ENCODE measurements around the gene ZNF362.
"Not testable (repeated sequence)": the region's sequence is repeated elsewhere in the genome, so short reads cannot be mapped to it uniquely, and the experiment has no call there.

ZNF362 gene

GRCh38 chr1:33305016-33305415 lies 48.7 kb downstream of the ZNF362 start:
- intact Hi-C loops (cut with DNase I; ENCODE audit: low total_unique reads): no loop called here
- Histone ChIP-seq H3K4me1 (peaks cover 0 to 23% (median 19%) of the 10 kb centered on the region in 4 donors), H3K9me3 (no peaks in the 10 kb centered on the region), H3K27me3 (peaks cover 0 to 9% of the 10 kb centered on the region in 2 donors), H3K36me3 (peaks cover under 1 to 9% (median 5%) of the 10 kb centered on the region in 3 donors), H3K27ac (no peak overlapping the region), H3K4me3 (no peak overlapping the region)
- TF ChIP-seq CTCF (IDR thresholded peaks at IDR 0.05): no peak
- peak in 1 of 2 donors; percentile 39 for DNase-seq

- peak in 1 of 2 donors; percentile 62 for DNase-seq
- Histone ChIP-seq H3K36me3 (peaks cover 0 to 5% (median 5%) of the 10 kb centered on the region in 3 donors), H3K27me3 (peaks cover 0 to 9% of the 10 kb centered on the region in 2 donors), H3K27ac (no peak overlapping the region), H3K4me3 (peak overlapping the region; percentile 20 to 39), H3K9me3 (no peaks in the 10 kb centered on the region), H3K4me1 (peaks cover 0 to 15% (median 12%) of the 10 kb centered on the region in 4 donors)
- intact Hi-C loops (cut with DNase I; ENCODE audit: low total_unique reads): no loop called here
- no peak for TF ChIP-seq CTCF (IDR thresholded peaks at IDR 0.05)
These were observed 49.7 kb downstream of the ZNF362 start for GRCh38 chr1:33305816-33306652.

GRCh38 chr1:33306653-33307493 lies 50.6 kb downstream of the ZNF362 start:
- DNase-seq: peak in 1 of 2 donors; percentile 67
- TF ChIP-seq CTCF (IDR thresholded peaks at IDR 0.05): no peak
- Histone ChIP-seq H3K4me3 (peak overlapping the region; percentile 20 to 39), H3K27me3 (peaks cover 0 to 9% of the 10 kb centered on the region in 2 donors), H3K27ac (no peak overlapping the region), H3K36me3 (peaks cover 0 to 5% (median 5%) of the 10 kb centered on the region in 3 donors), H3K4me1 (peaks cover 0 to 13% (median 11%) of the 10 kb centered on the region in 4 donors), H3K9me3 (no peaks in the 10 kb centered on the region)
- intact Hi-C loops (cut with DNase I; ENCODE audit: low total_unique reads): no loop called here

GRCh38 chr1:33307494-33307864 lies 51.2 kb downstream of the ZNF362 start:
- Histone ChIP-seq H3K36me3 (peaks cover 0 to 5% (median 0%) of the 10 kb centered on the region in 3 donors), H3K4me1 (peaks cover 0 to 13% (median 11%) of the 10 kb centered on the region in 4 donors), H3K27me3 (peaks cover 0 to 9% of the 10 kb centered on the region in 2 donors), H3K9me3 (no peaks in the 10 kb centered on the region), H3K4me3 (no peak overlapping the region), H3K27ac (no peak overlapping the region)
- DNase-seq: no peak
- TF ChIP-seq CTCF (IDR thresholded peaks at IDR 0.05): no peak
- intact Hi-C loops (cut with DNase I; ENCODE audit: low total_unique reads): no loop called here

- DNase-seq: peak in 1 of 2 donors; percentile 48
- H3K4me1 ChIP-seq: peaks cover 0 to 13% (median 11%) of the 10 kb centered on the region in 4 donors
- H3K27me3 ChIP-seq; H3K36me3 ChIP-seq; H3K9me3 ChIP-seq; H3K27ac ChIP-seq; intact Hi-C loops (cut with DNase I; ENCODE audit: low total_unique reads); H3K4me3 ChIP-seq: not testable (repeated sequence)
These were observed 53.1 kb downstream of the ZNF362 start for GRCh38 chr1:33309351-33309750.

Data from tibial artery (tissue), 4 donors.